Tibial artery (tissue), 4 donors: ENCODE data around the gene DYNC1LI1.
A peak's percentile ranks its signal among the peaks of the same experiment; 100 is the strongest.

Experiments
- DNase-seq, 2 donors: peaks; one replicate each; pipeline ENCODE4 v3.0.0-alpha.2; 2019
- H3K27ac ChIP-seq, 2 donors: fragments of 200-600 bp; sonication (generic) in 1 of 2; 1 replicate in 1 of 2; 2 replicates in 1 of 2; pipeline ENCODE4 v1.5.1; 2018 to 2019; ENCODE audit warnings: mild to moderate bottlenecking in 1 of 2
- H3K27me3 ChIP-seq, 2 donors: fragments of 200-600 bp; sonication (generic) in 1 of 2; one replicate each; pipeline versions ENCODE4 v1.5.1 to v1.6.0; 2016 to 2019
- H3K36me3 ChIP-seq, 3 donors: fragments of 200-600 bp; sonication (generic) in 2 of 3; one replicate each; pipeline ENCODE4 v1.5.1; 2016 to 2019; ENCODE audit warnings: mild to moderate bottlenecking in 2 of 3
- H3K4me1 ChIP-seq, 4 donors: fragments of 200-600 bp; sonication (generic) in 2 of 4; 1 replicate in 3 of 4; 2 replicates in 1 of 4; pipeline ENCODE4 v1.5.1; 2016 to 2019
- H3K4me3 ChIP-seq, 2 donors: fragments of 200-600 bp; sonication (generic) in 1 of 2; 1 replicate in 1 of 2; 2 replicates in 1 of 2; pipeline ENCODE4 v1.5.1; 2018 to 2019; ENCODE audit warnings: mild to moderate bottlenecking in 2 of 2
- H3K9me3 ChIP-seq, 3 donors: fragments of 200-600 bp; sonication (generic) in 1 of 3; one replicate each; pipeline ENCODE4 v1.5.1; 2016 to 2019
- intact Hi-C: fragments of 100-400 bp; cut with DNase I; formaldehyde crosslinking; loops from one replicate; pipeline ENCODE4 v1.15.0; 2023; ENCODE audit warnings: low total_unique reads
- TF ChIP-seq, protein P1 (sequence below), 2 experiments: fragments of 200-600 bp in 1 of 2; fragments of 450-650 bp in 1 of 2; IDR thresholded peaks; one replicate each; pipeline ENCODE4 v1.5.1; 2017 to 2019; ENCODE audit warnings: antibody characterized with exemption in 2 of 2, mild to moderate bottlenecking in 1 of 2, moderate library complexity in 1 of 2

Gene DYNC1LI1

DNA sequence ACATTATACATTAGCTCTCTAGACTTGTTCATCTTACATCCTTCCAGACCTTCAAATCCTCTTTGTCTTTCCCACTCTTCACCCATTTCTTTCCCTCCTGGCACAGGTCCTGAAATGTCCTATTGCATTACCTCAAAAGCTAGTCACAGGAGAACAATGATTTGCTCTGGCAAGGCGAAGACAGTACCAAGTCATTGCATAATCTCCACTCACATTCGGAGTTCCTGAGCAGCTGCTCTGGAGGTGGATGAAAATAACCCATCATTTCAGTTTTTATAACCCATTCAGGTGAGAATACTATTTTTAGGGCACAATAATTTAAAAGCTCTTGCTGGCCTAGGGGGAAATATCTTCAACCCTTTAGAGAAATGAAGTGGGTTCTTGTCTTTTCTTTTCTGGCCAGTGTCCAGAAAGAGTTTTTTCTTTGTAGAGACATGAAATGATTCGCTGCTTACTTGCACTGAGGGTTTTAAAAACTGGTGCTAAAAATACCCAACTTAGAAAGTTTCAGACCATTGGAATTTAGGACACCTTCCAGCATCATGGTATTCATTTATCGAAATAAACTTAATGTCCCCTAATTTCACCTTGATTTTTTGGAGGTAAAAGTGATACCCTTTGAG, 23.4 kb upstream of the DYNC1LI1 start:
- Histone ChIP-seq H3K27ac (peak overlapping the region in 1 of 2 donors; percentile 34), H3K4me3 (no peak overlapping the region), H3K36me3 (no peaks in the 10 kb centered on the region), H3K9me3 (no peaks in the 10 kb centered on the region), H3K4me1 (peaks cover 0 to 38% (median 10%) of the 10 kb centered on the region in 4 donors), H3K27me3 (no peaks in the 10 kb centered on the region)
- intact Hi-C loops = no loop called here
- no peak for DNase-seq
- TF ChIP-seq, protein P1, sequence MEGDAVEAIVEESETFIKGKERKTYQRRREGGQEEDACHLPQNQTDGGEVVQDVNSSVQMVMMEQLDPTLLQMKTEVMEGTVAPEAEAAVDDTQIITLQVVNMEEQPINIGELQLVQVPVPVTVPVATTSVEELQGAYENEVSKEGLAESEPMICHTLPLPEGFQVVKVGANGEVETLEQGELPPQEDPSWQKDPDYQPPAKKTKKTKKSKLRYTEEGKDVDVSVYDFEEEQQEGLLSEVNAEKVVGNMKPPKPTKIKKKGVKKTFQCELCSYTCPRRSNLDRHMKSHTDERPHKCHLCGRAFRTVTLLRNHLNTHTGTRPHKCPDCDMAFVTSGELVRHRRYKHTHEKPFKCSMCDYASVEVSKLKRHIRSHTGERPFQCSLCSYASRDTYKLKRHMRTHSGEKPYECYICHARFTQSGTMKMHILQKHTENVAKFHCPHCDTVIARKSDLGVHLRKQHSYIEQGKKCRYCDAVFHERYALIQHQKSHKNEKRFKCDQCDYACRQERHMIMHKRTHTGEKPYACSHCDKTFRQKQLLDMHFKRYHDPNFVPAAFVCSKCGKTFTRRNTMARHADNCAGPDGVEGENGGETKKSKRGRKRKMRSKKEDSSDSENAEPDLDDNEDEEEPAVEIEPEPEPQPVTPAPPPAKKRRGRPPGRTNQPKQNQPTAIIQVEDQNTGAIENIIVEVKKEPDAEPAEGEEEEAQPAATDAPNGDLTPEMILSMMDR (IDR thresholded peaks at IDR 0.05) = no peak

DNA sequence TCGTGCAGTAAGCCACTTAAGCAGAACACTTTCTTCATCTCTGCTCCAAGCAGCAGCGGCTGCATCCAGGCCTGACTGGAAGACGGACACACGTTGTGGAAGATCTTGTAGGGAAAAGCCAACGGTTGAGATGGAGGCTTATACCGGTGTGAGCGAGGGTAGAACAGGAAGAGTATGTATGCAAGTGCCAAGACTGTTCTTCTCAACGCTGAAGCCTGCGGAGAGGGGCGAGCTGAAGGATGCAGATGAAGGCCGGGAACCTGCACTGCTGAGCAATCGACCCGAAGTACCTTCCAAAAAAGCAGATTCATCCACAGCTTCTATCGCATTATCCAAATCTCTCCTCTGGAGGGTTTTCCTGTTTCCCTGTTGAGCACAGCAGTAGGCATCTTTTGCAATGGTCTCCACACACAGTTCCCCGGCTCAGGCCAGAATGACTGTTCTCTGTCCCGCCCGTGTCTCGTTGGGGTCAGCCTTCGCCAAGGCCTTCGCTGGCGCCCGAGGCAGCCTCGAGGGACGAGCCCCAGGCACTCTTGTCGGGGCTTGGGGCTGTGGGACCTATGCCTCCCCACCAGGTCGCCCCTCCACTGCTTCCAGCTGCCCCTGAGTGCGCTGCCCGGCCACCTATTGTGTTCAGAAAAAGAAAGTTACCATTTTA, 22.2 kb upstream of the DYNC1LI1 start:
- Histone ChIP-seq H3K27ac (no peak overlapping the region), H3K9me3 (no peaks in the 10 kb centered on the region), H3K36me3 (no peaks in the 10 kb centered on the region), H3K4me1 (peaks cover 0 to 38% (median 10%) of the 10 kb centered on the region in 4 donors), H3K27me3 (no peaks in the 10 kb centered on the region), H3K4me3 (no peak overlapping the region)
- intact Hi-C loops = no loop called here
- DNase-seq = no peak
- TF ChIP-seq, protein P1 (IDR thresholded peaks at IDR 0.05) = no peak

DNA sequence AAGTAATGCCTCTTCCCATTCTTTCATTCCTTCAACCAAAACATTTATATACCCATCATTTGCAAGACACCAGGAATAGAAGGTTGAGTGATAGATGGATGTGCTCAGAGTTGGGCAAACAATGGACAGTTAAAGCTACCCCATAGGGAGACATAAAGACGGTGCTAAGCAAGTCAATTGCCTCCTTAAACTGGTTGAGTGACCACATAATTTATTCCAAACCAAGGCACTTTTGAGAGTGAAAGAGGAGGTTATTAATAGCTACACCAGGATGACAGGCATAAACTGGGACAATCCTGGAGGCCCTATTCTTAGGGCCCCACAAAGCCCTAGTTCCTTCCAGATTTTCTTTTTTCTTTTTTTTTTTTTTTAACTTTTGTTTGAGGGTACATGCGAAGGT, 21.4 kb upstream of the DYNC1LI1 start:
- no peak overlapping the region for H3K4me3 ChIP-seq
- H3K36me3 ChIP-seq = no peaks in the 10 kb centered on the region
- no peak overlapping the region for H3K27ac ChIP-seq
- no peak for DNase-seq
- H3K9me3 ChIP-seq = no peaks in the 10 kb centered on the region
- intact Hi-C loops = no loop called here
- TF ChIP-seq, protein P1 (IDR thresholded peaks at IDR 0.05) = no peak
- H3K27me3 ChIP-seq = no peaks in the 10 kb centered on the region
- peaks cover 0 to 30% (median 9%) of the 10 kb centered on the region in 4 donors for H3K4me1 ChIP-seq

DNA sequence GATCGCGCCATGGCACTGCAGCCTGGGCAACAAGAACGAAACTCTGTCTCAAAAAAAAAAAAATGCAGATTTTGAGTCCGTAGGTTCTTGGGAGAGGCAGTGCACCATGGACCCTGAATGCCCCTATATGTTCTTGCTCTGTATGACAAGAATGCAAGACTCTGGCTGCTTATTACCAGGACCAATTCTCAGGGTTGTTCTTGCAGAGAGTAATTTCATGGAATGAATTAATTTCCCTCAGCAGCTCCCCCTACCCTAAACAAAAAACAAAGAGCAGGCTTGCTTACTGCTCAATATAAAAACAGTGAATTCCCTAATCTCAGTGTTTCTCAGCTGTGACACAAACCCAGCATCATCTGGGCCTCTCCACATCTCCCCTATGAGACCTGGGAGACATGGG, 20.5 kb upstream of the DYNC1LI1 start:
- TF ChIP-seq, protein P1 (IDR thresholded peaks at IDR 0.05) = no peak
- intact Hi-C loops = no loop called here
- Histone ChIP-seq H3K27ac (no peak overlapping the region), H3K4me3 (no peak overlapping the region), H3K4me1 (peaks cover 0 to 22% (median 3%) of the 10 kb centered on the region in 4 donors), H3K27me3 (no peaks in the 10 kb centered on the region), H3K36me3 (no peaks in the 10 kb centered on the region), H3K9me3 (no peaks in the 10 kb centered on the region)
- DNase-seq = no peak

DNA sequence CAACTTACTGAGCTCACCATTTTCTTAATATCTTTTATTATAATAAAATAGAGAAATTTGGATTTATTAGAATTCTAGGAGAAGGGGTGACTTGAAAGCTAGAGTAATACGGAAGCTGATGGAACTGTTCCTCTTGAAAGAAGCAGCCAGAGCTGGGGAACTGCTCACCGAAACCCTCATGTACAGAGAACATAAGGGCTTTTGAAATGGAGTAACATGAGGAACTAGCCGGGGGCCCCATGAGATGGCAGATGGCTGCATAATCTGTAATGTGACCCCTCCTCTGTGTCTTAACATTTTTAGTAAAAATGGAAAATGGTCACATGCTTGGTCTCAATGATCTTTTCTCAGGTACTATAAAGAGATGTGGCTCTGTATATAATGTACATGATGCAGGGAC, 15.7 kb upstream of the DYNC1LI1 start:
- Histone ChIP-seq H3K4me3 (no peak overlapping the region), H3K27ac (no peak overlapping the region), H3K4me1 (no peaks in the 10 kb centered on the region), H3K9me3 (no peaks in the 10 kb centered on the region), H3K27me3 (no peaks in the 10 kb centered on the region), H3K36me3 (no peaks in the 10 kb centered on the region)
- TF ChIP-seq, protein P1 (IDR thresholded peaks at IDR 0.05) = no peak
- no peak for DNase-seq
- intact Hi-C loops = no loop called here
